ENCODE data around the gene CYB5A.

Gene CYB5A

DNA sequence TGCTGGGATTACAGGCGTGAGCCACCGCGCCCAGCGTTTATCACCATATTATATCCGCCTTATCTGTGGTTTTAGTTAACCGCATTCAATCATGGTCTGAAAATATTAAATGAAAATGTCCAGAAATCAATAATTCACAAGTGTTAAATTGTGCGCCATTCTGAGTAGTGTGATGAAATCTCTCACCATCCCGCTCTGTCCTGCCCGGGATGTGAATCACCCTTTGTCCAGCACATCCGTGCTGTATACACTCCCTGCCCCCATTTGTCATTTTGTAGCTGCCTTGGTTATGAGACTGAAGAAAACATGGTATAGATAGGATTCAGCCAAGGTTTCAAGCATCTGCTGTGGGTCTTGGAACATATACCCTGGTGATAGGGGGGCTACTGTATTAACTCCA lies 72.7 kb downstream of the CYB5A start:
- DNase-seq (ENCODE audit: low read depth in 2 of 3, low spot score in 1 of 3) = no peak

DNA sequence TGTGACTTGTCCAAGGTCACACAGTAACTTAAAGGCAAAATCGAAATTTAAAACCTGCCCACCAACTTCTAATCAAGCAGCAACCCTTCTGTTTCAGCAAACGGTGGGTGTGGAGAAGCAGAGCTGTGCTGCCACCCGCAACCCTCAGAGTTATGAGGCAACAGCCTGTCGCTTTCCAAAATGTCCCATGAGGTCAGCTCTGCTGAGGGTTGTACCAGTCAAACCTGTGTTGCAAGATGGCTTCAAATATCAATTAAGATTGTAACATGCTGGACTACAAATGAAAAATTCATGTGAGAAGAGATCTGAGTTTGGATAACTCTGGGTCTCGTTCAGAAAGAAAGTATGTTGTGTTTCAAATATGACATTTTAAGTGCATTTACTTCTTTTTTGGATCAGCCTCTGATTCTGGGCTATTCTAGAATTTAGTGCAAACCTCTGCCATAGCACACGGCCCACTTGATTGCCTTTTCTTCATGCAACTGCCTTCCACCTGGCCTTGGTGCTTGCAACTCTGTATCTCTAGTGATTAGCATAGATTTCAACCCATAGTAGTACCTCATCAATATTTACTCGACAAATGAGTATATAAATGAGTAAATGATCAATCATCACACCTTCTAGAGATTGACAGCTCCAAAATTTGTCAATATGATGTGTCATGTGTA lies 74.2 kb downstream of the CYB5A start:
- no peak for DNase-seq (ENCODE audit: low read depth in 2 of 3, low spot score in 1 of 3)

DNA sequence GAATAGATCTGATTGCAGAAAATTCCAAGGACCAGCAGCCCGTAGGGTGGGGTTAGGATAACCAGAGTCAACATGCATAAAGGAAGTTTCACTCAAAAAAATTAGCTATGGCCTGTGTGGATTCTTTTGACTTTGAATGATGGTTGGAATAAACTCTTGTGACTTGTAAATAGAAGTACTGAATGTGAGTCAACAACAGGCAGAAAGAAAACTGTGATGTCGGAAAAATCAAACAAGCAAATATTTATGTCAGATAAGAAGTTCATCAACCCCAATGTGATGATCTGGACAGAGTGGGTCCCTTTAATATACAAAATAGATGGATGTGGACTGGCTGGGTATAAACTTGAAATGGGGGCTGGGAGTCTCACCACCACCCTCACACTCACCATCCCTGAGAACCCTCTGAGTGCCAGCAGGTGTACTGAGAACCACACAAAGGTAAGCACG lies 75.1 kb downstream of the CYB5A start:
- no peak for DNase-seq (ENCODE audit: low read depth in 2 of 3, low spot score in 1 of 3)

DNA sequence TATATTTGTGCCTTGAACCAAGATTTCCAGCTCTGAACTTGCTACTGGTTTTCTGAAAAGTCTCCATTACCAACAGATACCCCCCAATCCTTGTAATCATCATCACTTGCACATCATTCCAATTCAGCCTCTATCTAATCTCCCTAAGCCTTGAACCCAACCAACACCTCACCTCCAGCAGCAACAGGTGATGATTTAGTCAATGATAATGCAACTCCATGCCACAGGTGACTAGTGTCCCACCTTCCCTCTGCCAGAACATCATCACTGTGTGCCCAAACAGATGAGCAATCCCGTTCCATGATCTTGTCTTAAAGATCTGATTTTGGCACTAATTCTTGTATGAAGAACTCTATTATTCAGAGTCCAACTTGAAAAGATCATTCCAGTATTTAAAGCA lies 75.9 kb downstream of the CYB5A start:
- DNase-seq (ENCODE audit: low read depth in 2 of 3, low spot score in 1 of 3) = no peak

DNA sequence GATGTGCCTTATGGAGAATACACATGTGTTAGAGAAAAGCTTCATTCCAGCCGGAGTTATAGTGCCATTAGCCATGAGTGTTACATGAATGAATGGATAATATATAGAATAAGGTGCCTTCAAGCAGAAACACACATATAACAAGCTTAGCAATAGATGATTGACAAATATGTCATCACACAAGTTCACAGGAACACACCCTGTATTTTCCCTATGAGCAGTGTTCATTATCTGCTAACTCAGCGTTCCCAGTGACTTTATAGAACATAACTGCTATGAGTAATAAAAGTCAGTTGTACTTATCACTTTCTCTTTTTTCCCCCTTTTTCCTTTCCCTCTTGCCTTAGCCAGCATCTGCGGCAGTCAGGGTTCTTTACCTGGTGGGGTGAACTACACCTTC lies 78.3 kb downstream of the CYB5A start:
- DNase-seq (ENCODE audit: low read depth in 2 of 3, low spot score in 1 of 3) = no peak

DNA sequence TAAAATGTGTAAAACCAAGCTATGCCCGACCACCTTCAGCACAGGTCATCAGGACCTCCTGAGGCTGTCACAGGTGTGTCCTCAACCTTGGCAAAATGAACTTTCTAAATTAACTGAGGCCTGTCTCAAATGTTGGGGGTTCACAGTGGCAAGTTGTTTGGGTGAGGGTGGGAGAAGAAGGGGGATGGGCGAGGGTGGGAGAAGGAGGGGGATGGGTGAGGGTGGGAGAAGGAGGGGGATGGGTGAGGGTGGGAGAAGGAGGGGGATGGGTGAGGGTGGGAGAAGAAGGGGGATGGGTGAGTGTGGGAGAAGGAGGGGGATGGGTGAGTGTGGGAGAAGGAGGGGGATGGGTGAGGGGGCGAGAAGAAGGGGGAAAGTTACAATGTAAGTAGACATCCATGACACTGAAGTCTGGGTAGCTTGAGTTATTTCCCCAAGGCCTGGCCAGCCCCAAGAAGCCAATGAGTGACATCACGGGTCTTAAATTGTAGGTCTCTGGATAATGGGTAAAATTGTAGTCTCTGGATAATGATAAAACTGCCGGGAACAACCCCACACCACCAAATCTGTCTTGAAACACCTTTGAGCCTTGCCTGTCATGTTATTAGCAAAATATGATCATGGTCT lies 87.1 kb downstream of the CYB5A start:
- peak in 2 of 3 donors; percentile 3 to 5 for DNase-seq (ENCODE audit: low read depth in 2 of 3, low spot score in 1 of 3)

DNA sequence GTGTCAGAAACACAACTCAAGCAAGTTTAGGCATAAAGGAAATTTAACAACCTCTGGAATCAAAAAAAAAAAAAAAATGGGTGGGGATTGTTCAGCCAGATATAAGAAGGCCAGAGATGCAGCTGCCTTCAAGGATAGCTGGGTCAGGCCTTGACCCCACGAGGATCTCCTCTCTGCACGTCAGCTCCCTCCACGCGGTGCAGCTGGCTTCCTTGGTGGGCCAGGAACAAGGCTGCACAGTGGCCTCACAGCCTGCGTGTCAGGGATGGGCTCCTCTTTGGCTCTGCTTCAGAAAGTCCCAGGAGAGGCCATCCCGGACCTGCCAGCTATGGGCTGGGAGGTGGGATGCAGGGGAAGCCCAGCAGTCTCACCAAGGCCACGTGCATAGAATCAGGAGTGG lies 88.0 kb downstream of the CYB5A start:
- DNase-seq (ENCODE audit: low read depth in 2 of 3, low spot score in 1 of 3) = no peak
